SKM-1 treated with dmso at 0.1 percent for 144 hours (cell line): ENCODE data around the gene CRHR2.

Experiments used
- DNase-seq: peaks from one replicate; lab custom pipeline; 2025; ENCODE audit not compliant: unreplicated experiment; lab: John Stamatoyannopoulos, UW

Gene CRHR2

DNA sequence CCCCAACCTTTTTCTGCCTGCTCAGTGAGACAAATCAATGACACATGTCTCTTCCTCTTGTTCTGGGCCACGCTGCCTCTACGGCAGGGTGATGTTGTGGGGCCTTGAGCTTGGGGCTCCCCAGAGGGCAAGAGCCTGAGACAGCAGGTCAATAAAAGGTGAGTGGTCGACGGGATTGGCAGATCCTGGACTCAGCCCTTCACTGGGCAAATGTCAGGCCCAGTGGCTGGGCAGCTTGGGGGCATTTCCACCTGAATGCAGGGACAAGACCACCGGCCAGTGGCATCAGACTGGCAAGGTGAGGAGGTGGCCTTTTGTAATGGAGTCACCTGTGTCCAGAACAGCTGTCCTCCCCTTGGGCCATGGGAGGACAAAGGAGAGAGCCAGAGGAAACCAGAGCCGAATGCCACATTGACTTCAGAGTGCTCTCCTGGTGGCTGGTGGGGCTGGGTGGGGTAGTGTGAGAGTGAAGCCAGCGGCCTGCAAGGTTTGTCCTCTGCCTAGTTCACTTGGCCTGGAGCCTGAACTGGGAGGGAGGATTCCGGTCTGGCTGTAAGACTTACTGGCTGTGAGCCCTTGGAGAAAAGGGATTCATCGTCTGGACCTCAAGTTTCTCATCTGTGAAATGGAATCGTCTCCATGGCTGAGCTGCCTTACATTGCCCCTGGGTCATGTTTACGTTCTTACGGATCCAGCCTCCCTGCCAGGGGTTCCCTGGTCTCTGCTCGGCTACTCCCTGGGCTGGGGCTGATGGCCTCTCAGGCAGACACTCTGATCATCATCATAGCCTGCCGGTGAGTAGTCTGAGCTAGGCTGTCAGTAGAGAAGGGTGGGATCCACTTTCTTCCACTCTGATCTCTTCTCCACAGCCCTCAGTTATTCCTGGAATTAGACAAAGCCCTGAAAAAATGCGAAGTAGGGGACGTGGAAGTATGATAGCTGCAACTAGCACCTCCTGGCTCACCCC lies 25.4 kb upstream of the CRHR2 start:
- no peak for DNase-seq

DNA sequence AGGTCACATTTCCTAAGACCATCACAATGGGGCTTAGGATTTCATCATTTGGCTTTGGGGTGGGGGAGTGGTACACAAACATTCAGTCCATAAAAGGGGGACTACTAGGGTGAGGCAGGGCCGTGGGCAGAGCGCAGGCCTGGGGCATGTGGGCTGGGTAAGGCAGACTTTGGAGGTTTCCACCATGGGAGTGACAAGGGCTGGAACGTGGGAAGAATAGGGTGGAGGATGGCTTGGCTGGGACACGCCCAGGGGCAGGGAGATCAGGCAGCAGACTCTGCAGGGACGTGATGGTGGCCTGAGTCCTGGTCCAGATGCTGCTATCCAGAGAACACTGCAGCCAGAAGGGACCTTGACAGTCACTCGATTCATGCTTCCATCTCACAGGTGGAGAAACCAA lies 24.7 kb upstream of the CRHR2 start:
- DNase-seq, result no peak

DNA sequence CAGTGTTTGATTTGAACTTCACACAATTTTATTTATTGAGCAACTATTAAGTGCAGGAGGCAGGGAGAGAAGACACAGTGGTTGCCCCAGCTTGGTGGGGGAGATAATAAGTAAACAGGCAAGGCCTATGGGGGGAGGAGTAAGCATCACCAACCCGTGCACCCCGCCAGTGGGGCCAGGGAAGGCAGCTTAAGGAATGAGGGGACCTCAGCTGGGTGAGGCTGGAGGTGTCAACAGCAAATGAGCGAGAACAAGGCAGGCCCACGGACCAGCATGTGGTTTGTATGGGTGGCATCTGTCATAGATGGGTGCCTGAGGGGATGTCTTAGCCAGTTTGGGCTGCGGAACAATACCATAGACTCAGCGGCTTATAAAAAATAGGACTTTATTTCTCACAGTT lies 24.1 kb upstream of the CRHR2 start:
- no peak for DNase-seq

DNA sequence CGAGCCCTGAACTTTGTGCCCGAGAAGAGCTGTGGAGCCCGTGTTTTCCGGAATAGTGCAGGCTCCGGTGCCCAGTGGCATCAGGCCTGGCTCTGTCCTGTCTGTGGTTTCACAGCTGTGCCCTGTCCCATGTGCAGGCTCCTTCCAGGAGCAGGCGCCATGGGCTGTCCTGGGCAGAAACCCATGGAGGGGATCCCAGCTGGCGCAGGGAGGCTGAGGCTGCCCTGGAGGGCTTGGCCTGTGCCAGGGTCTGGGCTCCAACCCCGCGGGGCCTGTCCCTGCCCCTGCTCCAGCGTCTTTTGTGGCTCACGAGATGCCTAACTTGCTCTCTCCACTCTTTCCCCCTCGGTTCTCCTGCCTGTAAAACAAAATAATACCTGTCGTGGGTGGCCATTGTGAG lies 23.3 kb upstream of the CRHR2 start:
- DNase-seq, result no peak

DNA sequence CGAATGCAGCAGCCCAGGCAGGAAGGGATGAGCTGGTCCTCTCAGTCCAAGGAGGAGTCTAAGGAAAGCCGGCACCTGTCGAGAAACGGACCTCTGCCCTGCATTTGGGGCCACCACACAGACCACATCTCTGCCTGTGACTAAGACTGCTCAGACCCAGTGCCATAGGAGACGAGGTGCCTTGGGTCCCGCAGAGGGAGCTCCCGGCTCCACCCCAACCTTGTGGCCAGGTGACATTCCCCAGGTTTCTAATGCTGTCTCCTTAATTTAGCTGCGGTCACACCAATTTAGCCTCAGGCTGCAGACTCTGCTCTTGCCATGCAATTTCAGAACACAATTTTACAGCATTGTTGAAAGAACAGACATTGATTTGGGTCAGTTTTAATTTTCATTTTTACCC lies 22.8 kb upstream of the CRHR2 start:
- no peak for DNase-seq

DNA sequence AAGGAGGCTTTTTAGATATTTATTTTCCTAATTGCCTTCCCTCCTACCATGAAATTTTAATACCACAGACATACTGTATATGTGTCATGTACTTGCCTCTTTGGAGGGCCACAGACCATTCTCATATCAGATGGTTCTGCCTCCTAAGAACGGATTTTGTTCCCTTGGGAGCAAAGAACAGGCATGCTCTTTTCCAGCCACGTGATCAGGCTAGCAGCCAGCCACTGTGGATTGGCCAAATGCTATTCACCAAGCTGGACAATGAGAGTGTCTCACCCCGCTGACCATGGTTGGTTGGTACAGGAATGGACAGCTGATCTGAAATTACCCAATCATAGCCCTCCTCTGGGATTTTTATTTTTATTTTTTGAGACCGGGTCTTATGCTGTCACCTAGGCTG lies 21.5 kb upstream of the CRHR2 start:
- DNase-seq, result no peak

DNA sequence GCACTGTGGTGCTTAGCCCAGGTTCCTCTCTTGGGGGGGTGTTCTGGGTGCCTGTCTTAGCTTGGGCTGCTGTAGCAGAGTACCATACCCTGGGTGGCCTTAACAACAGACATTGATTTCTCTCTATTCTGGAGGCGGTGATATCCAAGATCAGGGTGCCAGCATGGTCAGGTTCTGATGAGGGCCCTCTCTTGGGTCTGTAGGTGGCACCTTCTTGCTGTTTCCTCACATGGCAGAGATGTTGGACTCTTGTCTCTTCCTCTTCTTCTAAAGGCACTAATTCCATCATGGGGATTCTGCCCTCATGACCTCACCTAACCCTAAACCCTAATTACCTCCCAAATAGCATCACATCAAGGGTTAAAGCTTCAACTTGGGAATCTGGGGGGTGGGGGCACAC lies 19.9 kb upstream of the CRHR2 start:
- peak; percentile 16 for DNase-seq

DNA sequence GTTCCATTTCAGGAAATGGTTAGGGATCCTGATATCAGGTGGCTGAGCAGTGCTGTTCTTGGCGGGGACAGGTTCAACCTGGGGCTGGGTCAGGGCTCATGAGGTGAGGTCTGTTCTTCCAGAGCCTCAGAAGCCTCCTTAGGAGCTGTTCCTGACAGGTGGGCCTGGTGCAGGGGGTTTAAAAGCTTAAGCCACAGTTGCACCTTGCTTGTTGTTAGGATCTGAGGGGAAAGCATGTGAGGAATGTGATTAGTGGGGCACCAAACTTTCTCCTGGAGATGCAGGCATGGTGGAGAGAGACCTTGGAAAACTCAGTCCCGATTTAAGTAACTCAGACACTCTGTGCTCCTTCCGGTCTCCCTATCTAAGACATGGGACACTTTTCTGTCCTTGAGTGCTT lies 18.7 kb upstream of the CRHR2 start:
- no peak for DNase-seq

DNA sequence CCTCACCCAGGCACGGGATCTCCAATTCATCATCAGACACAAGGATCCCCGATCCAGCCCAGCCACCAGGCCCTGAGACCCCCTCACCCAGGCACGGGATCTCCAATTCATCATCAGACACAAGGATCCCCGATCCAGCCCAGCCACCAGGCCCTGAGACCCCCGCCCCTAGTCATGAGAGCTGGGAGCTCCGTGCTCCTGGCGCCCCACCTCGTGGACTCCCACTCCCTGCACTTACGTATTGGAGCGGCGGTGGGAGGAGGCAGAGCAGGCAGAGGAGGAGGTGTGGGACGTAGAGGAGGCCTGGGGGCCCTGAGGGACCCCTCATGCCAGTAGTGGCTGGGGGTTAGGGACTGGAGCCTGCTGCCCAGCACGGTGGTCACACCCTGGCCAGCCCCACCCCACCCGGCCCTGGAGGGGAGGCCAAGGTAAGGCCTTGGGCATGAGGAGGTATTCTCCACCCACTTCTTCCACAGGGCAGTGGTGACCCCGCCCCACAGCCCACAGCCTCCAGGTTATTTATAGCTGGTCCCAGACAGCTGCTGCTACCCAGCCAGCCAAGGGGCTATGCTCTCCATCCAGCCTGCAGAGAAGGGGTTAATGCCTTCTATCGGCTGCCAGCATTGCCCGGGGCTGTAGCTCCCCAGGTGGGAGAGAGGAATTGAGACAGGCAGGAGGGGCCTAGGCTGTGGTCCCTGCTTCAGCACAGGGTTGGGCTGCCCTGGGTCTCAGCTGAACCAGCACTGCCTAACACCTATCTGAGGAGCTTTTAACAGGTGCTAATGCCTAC lies 17.6 kb upstream of the CRHR2 start:
- no peak for DNase-seq

DNA sequence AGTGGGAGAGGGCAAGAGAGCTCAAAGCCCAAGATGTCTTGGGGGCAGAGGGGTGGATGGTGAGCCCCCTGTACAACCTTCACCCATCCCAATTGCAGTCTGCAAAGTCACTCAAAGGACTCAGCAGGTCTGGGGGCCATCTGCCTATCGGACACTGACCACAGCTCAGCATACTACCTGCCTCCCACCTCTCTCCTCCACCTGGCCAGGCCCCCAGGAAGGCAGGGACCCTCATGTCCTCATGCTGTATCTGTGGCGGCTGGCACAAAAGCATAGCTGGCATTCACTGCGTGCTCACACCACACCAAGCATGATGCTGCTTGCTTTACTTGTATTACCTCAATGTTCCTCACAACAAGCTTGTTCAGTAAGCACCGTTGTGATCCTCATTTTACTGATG lies 16.2 kb upstream of the CRHR2 start:
- no peak for DNase-seq

DNA sequence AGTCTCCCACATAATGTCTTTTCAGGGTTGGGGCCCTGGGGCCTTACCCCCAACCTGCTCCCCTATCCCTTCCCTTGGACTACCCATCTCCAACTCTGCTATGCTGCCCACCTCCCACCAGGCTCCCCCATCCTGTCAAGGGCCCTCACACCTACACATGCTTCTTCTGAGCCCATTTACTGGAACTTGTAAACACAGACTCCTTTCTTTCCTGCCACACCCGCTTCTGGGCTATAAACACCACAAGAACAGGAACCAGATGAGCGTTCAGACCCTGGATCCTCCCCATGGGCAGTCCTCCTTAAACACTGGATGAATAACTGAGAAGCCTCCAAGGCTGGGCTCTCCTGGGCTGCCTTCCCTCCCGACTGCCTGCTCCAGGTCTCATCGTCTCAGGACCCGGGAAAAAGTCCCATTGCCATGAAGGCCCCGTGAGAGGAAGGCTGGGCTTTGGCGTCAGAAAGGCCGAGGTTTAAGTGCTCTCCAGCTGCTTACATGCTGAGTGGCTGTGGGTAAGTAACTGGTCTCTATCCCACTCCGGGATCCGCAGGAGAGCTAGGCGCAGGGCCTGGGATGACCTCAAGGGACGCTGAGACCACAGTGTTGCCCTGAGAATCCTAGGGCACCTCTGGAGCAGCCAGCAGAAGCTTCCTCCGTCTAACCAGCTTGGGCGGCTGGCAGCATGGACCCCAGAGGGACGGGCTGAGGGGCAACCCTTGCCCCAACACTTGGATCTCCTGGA lies 15.6 kb upstream of the CRHR2 start:
- no peak for DNase-seq

DNA sequence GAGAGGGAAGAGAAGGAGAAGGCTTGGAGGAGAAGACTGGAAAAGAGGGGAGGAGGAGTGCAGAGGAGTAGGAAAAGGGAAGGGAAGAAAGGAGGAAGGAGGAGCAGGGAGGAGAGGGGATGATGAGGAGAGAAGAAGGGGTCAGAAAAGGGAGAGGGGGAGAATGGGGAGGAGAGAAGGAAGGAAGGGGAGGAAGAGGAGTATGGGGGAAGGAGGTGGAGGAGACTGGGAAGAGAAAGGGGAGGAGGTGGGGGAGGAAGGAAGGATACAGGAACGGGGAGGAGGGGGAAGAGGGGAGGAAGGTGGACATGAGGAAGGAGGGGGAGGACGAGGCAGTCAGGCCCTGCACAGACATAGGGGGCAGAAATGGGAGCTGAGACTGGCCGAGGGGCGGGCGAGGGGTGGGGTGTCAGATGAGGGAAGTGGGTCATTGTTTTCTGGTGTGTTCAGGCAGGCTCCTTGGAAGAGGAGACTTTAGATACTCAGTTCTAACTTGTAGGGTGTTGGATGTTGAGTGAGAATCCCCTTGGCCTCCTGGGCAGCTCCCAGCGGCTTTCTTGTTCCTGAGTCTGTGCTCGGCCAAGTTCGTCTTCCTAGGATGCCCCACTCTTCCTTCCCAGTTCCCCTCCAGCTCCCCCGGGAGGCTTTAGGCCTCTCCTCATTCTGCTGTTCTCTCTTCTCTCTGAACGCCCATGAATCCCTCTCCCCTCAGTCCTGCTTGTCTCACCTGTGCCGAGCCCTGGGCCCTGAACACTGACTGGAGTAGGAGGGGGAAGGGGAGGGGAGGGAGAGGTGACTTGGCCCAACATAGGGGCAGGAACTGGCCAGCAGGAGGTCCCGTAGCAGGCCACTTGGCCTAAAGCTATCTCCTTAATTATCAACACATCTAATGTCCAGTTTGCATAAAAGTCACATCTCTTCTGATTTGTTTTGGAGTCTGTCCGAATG lies 12.8 kb upstream of the CRHR2 start:
- DNase-seq, result no peak

DNA sequence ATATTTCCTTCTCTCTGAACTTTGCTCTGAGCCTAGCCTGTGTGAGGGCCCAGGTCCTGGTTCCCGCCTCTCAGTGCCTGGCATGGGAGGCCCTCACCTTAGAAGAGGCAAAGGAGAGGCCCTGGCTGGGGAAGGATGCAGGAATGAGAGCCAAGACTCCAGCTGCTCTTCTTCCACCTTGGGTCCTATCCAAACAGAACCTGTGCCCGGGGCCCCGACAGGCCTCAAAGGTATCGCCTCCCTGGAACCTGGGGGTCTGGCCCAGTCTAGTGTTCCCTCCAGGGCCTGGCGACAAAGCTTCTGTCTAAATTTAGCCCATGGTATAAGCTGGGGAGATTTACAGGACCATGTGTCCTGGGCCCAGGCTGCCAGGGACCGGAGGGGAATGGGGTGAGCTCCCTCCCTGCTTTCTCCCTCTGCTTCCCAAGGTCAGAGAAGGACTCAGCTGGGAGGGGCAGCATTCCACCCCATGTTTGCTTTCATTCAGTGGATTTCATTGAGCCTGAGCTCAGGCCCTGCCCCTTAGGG lies 12.0 kb upstream of the CRHR2 start:
- DNase-seq, result no peak

DNA sequence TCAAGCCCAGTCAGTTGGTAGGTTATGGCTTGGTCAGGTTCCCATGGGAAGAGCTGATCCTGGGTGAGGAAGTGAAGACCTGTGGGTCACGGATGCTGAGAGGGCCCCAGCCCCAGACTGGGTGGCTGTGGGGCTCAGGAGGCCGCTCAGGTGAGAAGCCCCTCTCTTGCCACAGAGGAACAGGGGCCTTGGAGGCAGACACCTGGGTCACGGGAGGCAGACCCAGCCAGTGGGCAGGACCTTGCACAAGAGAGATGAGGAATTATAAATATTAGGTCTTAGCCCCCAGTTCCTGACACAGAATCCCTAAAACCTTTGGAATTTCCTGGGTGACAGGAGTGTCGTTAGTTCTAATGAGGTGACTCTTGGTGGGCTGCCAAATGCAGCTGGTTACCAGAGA lies 10.6 kb upstream of the CRHR2 start:
- no peak for DNase-seq

DNA sequence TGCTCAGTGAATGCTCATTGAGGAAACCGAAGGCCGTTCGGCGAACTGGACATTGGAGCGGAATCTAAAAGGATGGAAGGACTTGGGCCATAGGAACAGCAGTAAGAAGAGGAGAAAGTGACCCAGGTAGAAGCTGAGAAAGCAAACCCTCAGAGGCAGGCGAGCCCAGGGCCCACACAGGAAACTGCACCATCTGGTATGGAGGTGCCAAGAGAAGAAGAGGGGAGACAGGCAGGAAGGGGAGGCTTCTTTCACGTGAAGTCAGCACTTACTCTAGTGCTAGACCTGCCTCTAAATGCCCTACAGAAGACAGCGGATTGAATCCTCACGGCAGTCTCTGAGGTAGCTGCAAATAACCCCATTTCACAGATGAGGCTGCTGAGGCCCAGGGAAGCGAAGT lies 10.2 kb upstream of the CRHR2 start:
- DNase-seq, result no peak

DNA sequence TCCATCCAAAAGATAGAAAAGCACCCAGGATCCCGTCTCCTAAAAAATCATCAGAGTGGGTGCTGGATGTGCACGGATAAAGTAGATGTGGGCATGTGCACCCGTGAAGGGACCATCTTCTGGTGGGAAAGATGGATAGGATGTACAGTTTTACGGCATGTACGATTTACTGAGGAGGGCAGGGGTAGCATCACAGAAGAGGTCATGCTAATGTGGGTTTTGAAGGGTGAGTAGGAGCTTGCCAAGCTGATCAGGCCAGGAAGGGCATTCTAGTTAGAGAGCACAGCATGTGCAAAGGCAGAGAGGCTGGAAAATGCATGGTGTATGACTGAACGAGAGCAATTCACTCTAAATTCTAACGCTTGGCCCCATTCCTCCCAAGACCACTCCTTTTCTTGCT lies 7.8 kb upstream of the CRHR2 start:
- DNase-seq, result no peak

DNA sequence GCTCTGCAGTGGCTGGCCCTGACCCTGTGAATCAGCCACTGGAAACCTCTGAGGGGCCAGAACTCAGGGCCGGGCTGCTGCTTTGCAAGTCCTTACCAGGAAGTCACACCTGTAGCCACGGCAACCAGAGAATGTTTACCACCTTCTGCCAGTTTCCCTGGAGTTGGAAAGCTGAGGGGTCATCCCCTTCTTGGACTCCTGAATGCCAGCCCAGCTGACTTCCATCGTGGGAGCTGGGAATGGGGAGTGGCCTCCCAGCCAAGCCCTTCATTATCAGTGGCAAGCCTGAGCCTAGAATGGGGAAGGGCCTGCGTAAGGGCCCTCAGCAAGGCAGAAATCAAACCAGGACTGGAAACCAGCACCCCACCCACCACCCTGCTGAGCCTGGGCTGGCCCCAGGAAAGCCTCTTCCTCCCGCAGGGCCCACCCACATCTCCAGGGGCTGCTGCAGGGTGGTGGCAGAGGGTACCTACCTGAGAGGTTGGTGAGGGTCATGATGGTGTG lies 6.5 kb upstream of the CRHR2 start:
- DNase-seq, result no peak

DNA sequence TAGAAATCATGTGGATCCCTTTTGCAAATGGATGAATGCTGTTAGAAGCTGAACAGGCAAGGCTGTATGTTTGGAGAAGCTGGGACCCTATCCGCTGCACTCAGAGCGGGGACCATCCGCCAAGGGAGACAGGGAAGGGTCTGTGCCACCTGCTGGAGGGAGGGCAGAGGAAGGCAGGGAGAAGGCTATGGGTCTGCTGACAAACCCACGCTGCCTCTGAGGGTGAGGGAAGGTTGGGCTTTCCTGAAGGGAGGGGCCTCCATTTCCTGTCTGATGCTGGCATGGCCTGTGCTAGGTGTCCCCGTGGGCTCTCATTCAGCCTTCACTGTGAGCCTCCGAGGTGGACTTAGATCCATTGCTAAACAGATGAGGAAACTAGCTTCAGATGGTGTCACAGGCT lies 5.3 kb upstream of the CRHR2 start:
- no peak for DNase-seq

DNA sequence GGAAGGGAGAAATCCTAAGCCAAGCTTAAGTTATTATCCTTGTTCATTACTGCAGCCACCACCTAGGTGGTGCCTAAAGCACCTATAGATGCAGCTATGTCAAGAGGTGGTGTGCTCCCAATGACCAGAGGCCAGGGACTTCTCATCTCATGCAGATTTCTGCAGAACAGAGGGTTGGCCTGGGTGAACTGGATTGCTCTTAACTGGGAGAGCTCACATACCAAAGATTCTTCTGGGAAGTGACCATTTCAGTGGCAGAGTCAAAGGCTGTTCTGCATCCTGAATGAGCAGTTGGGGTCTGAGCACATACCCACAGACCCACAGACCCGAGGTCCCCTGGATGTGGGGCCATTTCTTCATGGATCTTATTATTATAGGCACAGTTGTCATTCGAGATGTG lies 2.1 kb upstream of the CRHR2 start:
- DNase-seq, result no peak

DNA sequence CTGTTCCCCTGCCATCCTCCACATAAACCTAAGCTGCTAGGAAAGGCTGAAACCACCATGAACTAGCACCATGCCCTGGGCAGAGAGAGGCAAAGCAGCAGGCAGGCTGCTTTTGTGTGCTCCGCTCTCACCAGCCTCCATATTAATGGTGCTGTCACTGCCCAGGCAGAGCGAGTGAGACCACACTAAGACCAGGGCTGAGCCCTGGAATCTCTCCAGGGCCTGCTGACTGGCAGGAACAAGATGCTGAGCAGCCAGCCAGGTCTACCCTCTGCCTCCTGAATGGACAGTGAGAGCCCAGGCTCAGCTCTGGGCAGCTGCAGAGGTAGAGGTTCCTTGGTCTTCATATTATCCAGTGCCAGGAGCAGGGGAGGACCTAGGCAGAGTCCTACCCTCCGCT lies 1.6 kb upstream of the CRHR2 start:
- no peak for DNase-seq
